GOT3 (cell line): ENCODE results near the gene TASOR2.

Experiments
- DNase-seq: peaks from one replicate; lab custom pipeline; 2025; ENCODE audit warnings: mixed read lengths; lab: John Stamatoyannopoulos, UW

TASOR2 gene

DNA sequence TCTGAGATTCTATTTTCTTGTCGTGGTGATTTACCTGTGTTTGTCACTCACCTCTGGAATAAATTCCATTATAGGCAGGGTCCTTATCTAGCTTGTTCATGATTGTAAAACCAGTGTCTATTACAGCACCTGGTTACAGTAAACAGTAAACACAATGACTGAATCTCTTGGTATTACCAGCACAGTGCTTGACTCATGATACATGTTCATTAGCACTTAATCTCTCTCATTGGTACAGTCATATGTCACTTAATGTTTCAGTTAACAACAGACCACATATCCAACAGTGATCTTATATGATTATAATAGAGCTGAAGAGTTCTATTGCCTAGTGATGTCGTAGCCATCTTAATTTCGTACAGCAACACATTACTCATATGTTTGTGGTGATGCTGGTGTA, 1.6 kb upstream of the TASOR2 start:
- DNase-seq = no peak

DNA sequence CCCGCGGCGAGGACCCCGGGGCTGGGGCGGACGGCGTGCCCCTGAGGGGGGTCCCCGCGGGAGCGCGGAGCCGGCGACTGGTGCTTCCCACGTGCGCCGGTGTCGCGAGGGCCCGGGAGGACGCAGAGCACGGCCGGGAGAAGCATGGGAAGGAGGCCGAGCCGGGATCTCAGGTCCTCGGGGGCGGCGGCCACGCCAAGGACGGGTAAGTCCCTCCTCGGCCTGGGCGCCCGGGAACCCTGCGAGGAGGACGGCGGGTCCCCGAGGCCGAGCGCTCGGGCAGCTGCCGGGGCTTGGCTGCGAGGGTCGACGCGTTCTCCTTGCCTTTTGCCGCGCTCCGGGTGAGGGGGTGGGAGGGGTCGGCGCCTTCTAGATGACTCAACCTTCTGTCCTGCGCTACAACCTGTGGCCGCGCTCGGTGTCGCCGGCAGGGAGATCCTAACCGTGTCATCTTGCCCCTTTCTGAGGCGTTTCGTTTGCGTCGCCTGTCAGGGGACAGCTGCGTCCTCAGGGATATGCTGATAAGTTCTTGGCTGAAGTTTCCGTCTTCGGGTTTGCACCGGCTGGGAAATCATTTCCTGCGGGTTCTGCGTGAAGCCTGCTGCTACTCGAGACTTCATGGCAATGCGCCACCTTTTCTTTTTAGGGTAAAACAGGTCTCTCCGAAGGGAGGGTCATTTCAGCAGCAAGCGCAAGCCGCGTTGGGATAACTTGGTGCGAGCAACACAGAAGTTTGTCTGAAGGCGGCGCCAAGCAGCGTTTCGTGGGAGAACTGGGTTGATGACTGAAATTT, 529 bp downstream of the TASOR2 start:
- no peak for DNase-seq

DNA sequence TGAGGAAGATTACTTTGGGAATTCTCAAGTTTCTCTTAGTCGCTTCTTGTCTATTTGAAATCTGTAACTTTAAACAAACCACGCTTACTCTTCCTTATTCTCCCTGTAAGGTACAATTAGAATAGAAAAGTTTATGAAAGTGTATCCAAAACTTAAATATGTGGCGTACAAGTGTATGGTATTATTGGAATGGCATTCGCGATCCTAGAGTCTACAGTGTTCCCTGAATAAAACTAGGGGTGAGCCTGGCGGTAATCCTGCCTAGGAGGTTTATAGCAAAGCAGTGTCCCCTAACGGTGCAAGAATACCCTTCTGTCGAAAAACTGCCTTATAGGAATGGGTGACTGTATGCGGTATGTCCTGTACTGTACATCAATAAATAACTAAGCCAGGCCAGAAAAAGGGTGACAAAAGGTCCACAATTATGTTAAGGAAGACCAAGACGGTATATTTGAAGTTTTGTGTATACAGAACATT, 1.2 kb downstream of the TASOR2 start:
- DNase-seq = no peak

DNA sequence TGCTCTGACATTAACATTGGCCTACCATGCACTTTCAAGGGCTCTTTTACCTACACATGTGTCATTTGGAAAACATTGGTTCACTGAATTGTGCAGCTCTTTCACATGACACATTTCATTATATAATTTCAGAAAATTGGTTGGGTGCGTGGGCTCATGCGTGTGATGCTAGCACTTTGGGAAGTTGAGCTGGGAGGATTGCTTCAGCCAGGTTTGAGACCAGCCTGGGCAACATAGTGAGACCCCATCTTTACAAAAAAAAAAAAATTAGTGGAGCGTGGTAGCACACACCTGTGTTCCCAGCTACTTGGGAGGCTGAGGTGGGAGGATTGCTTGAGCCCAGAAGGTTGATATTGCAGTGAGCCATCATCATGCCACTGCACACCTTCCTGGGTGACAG, 3.9 kb downstream of the TASOR2 start:
- no peak for DNase-seq

DNA sequence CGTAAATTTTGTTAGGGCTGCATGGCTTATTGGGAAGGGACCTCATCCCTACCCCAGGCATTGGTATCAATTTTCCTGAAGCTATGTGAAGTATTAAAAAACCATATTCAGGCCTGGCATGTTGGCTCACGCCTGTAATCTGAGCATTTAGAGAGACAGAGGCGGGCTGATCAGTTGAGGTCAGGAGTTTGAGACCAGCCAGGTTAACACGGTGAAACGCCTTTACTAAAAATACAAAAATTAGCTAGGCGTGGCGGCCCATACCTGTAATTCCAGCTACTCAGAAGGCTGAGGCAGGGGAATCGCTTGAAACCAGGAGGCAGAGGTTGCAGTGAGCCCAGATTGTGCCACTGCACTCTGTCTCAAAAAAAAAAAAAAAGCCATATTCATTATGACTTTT, 7.1 kb downstream of the TASOR2 start:
- no peak for DNase-seq

DNA sequence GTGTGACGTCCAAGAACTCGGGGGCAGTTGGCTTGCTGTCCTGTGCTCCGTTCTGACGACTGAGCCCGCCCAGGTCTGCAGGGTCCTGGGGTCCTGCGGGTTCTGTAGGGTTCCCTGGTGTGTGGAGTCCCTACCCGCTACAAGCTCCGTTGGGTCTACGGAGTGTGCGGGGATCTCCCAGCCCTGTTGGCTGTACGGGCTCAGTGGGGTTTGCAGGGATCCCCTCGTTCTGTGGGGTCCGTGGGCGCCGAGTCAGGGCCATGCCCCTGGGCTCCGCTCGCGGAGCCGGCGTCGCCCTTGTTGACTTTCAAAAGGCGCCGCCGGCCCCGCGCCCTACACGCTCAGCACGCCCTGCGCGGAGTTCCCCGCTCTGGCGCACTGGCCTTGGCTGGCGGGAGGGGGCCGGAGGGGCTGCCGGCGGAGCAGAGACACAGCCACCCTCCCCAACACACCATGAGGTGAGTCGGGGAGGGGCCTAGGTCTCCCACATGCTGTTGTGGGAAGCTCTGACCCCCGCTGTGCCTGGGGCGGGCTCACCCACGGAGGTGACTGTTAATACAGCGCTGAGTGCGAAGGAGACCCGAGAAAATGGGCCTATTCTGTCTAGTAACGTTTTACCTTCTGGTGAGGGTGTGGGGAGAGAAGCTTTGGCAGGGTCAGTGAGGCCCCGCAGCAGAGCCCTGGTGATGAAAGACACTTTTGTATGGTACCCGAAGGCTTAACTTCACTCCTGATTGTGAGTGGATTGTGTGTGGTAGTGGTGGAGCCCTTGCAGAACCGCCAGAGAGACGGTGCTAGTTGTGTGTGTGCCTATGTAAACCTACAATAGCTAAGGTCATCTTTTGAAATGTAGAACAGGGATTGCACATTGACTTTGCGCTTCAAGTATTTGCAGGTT, 8.1 kb downstream of the TASOR2 start:
- DNase-seq = no peak

DNA sequence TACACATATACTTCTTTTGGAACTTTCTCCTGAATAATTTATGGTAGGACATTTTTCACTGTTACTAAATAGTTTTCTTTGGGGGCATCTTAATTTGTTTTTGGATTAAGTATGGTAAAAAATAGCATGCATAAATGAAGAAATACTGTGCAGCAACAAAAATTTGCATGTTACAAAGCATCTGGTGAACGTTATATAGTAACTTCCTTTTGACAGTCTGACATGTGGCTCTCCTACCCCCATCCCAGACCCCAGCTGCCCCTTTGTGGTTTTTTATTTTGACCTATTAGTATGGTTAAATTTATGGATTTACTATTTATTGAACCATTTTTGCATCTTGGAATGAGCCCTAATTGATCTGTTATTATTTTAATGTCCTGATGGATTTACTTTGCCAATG, 9.9 kb downstream of the TASOR2 start:
- no peak for DNase-seq

DNA sequence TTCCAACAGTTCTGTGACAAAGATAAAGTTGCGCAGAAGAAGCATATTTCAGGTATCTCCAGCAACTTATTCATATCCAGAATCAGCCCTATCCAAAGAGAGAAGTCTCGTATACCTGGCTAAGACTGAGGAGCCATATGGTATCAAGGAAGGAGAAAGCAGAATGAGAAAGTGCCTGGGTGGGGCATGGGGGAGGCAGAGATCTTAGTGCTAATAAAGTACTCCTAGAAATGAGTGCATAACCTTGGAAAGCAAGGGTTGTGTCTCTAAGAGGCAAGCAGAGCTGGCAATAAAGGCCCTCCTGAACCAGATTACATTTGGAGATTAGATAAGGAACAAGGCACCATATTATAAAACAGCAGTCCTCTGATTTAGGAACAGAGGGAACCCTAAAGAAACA, 12.7 kb downstream of the TASOR2 start:
- DNase-seq = no peak

DNA sequence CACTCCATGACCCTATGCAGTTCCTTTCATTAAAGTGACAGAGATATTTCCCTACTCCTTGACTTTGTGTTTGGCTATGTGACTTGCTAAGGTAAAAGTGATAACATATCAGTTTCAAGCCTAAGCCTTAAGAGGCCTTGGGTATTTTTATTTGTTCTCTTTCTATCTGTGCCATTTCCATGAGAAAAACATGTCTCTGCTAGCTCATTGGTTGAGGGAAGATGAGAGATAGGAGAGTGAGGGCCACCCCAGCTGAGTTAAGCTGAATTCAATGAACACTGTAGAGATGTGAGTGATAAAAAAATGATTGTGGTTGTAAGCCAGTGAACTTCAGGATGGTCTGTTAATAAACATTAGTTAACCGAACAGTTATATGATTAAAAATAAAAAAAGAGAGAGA, 13.4 kb downstream of the TASOR2 start:
- DNase-seq = no peak

DNA sequence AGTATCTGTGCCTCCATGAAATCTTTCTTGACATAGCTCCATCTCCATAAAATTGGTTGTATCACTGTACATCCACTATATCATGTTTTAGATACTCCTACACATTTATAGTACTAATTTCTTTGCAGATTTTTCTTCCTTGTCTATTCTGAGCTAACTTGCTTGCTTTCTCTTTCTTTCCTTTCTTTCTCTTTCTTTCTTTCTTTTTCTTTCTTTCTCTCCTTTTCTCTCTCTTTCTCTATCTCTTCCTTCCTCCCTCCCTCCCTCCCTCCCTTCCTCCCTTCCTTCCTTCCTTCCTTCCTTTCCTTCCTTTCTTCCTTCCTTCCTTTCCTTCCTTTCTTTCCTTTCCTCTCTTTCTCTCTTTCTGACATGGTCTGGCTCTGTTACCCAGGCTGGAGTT, 23.7 kb downstream of the TASOR2 start:
- DNase-seq = no peak

DNA sequence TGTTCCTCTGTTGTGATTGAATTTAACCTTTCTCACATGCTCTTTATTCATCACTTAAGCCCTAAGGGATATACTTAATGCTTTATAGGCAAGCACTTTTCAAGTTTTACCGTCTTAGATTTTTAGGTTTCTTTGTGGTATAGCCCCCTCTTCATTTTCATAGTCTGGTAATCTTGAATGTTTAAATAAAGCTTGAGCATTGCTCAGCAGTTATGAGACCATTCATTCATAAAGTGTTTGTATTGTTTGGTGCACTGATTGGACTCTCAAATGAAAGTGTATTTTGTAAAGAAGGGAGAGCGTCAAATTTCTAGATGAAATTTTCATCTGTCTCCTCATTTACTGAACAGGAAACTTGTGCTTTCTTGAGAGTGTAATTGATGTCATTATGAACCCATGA, 25.2 kb downstream of the TASOR2 start:
- no peak for DNase-seq

DNA sequence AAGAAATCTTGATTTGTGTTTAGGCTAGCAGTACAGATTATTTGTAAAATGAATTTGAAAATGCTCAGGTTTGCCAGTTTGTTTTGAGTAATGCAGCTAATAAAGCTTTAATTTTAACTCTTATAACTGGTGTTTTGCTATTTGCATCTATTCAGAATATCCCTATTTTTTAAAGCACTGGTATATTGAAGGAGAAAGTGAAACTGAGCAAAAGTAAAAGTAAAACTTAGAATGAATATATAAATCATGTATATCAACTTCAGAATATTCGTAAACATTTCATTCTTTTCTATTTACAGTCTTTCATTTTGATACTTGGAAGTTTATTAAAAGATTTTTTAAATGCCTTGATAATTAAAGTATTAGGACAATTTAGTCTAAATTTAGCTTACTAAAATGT, 26.2 kb downstream of the TASOR2 start:
- DNase-seq = no peak

DNA sequence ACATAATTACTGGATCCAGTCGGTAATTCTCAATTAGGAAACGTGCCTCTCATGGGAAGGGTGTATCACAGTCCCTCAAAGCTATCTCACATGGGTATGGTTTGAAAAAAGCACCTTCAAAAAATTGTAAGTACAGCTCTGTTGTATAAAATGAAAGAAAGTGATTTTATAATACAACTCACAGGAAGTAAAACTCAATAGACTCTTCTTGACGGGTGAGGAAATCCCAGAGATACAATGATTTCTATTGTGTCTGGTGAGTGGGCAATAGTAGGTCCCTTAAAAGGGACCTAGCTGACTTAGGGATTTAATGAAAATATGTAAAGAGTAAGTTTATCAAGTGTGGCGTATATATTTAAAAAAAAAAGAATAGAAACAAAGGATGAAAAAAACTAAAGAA, 27.0 kb downstream of the TASOR2 start:
- no peak for DNase-seq

DNA sequence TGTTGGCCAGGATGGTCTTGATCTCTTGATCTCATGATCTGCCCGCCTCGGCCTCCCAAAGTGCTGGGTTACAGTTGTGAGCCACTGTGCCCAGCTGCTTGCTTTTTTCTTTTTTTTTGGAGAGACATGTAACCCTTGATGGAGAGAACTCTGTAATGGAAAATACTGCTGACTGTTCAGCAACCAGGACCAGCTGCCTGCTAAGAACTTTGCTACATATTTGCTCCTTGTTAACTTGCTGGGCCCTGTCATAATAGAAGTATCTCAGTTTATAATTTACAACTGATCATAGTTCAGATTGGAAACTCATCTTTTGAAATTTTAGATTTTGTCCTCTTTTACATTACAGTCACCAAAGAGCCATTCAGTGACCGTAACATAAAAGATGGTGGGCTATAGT, 34.9 kb downstream of the TASOR2 start:
- DNase-seq = no peak

DNA sequence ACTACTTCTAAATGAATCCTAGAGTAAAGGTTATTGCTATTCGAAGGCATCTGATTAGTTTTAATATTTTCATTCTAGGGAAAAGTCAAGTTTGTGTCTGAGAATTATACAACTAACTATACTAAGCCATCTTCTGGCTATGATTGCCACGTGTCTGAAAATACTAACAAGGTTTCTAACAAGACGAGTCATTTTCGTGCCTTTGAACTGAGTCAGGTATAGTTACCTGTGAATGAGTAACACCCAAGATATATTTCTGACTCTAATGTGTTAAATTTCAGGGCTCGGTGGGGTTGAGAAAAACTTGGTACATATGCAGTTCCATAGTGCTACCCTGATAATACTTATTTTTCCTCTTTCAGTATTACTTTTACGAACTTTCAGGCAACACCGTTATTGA, 35.5 kb downstream of the TASOR2 start:
- DNase-seq = no peak

DNA sequence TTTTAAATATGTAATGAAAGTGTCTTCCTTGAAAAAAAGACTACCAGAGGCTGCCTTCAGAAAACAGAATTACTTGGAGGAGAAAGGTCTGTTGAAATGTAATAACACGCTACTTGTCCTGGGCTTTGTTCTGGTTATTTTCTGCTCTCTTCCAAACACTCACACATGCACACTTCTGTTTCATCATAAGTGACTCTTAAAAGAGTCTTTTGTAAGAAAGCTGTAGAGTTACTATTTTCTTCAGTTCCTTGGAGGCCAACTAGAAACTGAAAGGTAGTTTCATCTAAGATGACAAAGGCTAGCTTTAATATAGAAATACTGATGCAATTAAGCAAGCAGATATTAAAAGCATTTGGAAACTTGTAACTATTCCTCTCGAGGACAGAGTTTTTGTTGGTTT, 39.1 kb downstream of the TASOR2 start:
- no peak for DNase-seq

DNA sequence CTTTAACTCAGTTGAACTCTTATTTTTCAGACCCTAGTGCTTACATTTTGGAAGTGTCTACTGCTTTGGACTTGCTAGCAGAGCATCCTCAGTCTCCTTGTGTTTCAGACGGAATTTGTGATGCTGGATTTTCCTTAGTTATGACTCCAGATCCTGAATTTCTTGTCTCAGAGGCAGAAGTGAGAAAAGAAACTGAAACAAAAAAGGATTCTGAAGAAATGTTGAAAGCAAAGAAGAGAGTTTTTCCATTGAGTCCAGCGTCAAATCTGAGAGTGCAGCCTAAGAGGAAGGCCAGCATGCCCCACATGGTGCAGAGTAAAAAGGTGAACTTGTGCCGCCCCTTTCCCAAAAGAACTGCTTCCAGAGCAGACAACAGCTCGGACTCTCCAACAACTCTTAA, 46.1 kb downstream of the TASOR2 start:
- DNase-seq = no peak

DNA sequence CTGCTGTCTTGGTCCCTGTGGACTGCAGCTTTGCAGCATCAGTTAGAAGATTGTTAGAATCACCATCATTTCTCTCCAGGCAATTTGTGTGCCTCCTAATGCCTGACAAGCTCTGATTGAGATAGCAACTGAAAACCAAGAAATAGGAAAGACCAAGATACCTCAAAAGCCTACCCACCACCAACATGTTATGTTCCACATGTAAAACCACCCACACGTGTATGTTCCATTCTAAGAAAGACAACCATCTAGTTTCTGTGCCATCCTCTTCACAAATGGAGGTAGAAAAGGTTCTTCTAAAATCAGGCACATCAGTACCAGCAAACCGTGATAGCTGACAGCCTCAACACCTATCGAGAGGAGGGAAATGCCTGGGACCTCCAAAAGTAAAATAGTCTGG, 46.9 kb downstream of the TASOR2 start:
- DNase-seq = no peak

DNA sequence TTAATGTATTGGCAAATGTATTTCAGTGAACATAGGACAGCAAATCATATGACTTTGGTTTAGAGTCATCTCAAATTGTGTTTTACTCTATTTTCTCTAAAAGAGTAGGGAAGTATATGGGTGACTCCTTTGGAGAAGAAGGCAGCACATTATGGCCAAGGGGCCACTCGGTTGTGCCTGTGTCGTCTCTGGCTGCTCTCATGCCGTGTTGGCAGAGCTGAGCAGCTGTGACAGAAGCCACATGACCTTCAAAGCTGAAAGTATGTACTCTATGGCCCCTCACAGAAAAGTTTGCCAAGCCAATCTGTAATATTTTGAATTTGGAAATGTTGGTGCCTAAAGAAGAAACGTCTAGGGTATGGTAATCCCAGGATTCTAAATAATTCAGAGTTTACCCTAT, 47.5 kb downstream of the TASOR2 start:
- DNase-seq = no peak
